HepG2 (cell line): ENCODE results near the gene NTS. TPM values are rescaled to one million over a fixed set of nuclear protein-coding genes. Genes with fewer than 3 reads are reported as not detected.
A peak's percentile ranks its signal among the peaks of the same experiment; 100 is the strongest.

Experiments used
- ATAC-seq: fragments of 200-7000 bp; cut with Tn5 transposase; 3 replicates; pipeline ENCODE4 v1.9.1; 2020; ENCODE audit warnings: mild to moderate bottlenecking, moderate library complexity
- BruUV-seq: library from RNA; stranded (reverse); fragments of 400-500 nt; replicated peaks from 2 replicates; lab custom pipeline; 2021; lab: Mats Ljungman, UMichigan
- CTCF ChIA-PET: fragments of 300-600 bp; formaldehyde crosslinking; extraction: SDS; loops from one replicate; lab custom pipeline; 2021; ENCODE audit warnings: low total read pairs, inconsistent platforms, low intra/inter-chr PET ratio; lab: Yijun Ruan, JAX
- POLR2A ChIA-PET: fragments of 350-600 bp; sonication (Branson Sonifier 250); formaldehyde crosslinking; loops from one replicate; lab custom pipeline; 2020; ENCODE audit warnings: antibody characterized with exemption, inconsistent platforms; lab: Yijun Ruan, JAX
- DNase-seq: peaks from one replicate; pipeline ENCODE4 v3.0.0-alpha.2; 2015; ENCODE audit warnings: low spot score
- FAIRE-seq: peaks from 3 replicates; lab custom pipeline; 2011; peaks lifted over from hg19 to GRCh38; lab: Jason Lieb, UNC
- H2AFZ ChIP-seq: one replicate; pipeline ENCODE4 v1.6.1; 2011; ENCODE audit warnings: low read length, inconsistent platforms
- H3K27ac ChIP-seq: fragments of 300-600 bp; 3 replicates; pipeline ENCODE4 v1.8.0; 2011; ENCODE audit warnings: mixed run types, mild to moderate bottlenecking, mixed read lengths, low read length, inconsistent platforms; ENCODE audit not compliant: insufficient read depth; ENCODE audit errors: extremely low read length
- H3K27me3 ChIP-seq, 2 experiments: fragments of 200-600 bp in 1 of 2; 2 replicates in 1 of 2; 3 replicates in 1 of 2; pipeline versions ENCODE4 v1.6.0 to v1.8.0; 2011; ENCODE audit warnings: low read length in 2 of 2, mild to moderate bottlenecking in 2 of 2, moderate library complexity in 2 of 2, inconsistent platforms in 1 of 2; ENCODE audit not compliant: insufficient read depth in 2 of 2, control insufficient read depth in 1 of 2
- H3K36me3 ChIP-seq, 2 experiments: fragments of 200-600 bp in 1 of 2; replicated peaks in 1 of 2; 2 replicates in 1 of 2; 3 replicates in 1 of 2; pipeline versions ENCODE4 v1.5.1 to v1.8.0; 2011; ENCODE audit warnings: low read length in 2 of 2, inconsistent platforms in 1 of 2; ENCODE audit not compliant: insufficient read depth in 2 of 2, control insufficient read depth in 1 of 2
- H3K4me1 ChIP-seq: 2 replicates; pipeline ENCODE4 v1.5.1; 2012; ENCODE audit warnings: low read length, inconsistent platforms; ENCODE audit not compliant: insufficient read depth
- H3K4me2 ChIP-seq: 2 replicates; pipeline ENCODE4 v1.6.0; 2011; ENCODE audit warnings: low read depth, low read length, inconsistent platforms
- H3K4me3 ChIP-seq, 3 experiments: fragments of 200-600 bp in 1 of 3; sonication (generic), shearing (Covaris generic) in 1 of 3; replicated peaks in 1 of 3; 2 replicates each; pipeline ENCODE4 v1.5.1; 2011 to 2016; ENCODE audit warnings: low read length in 3 of 3, inconsistent platforms in 2 of 3, low read depth in 2 of 3, mild to moderate bottlenecking in 2 of 3, control low read depth in 1 of 3, mixed read lengths in 1 of 3; ENCODE audit not compliant: insufficient read depth in 1 of 3
- H3K79me2 ChIP-seq: one replicate; pipeline ENCODE4 v1.6.1; 2011; ENCODE audit warnings: low read length, inconsistent platforms; ENCODE audit not compliant: insufficient read depth
- H3K9ac ChIP-seq: 2 replicates; pipeline ENCODE4 v1.6.0; 2011; ENCODE audit warnings: mild to moderate bottlenecking, low read depth, low read length, inconsistent platforms; ENCODE audit not compliant: insufficient read depth
- H3K9me3 ChIP-seq: 2 replicates; pipeline ENCODE4 v1.5.1; 2012; ENCODE audit warnings: mild to moderate bottlenecking, low read length
- H4K20me1 ChIP-seq: 2 replicates; pipeline ENCODE4 v1.6.0; 2011; ENCODE audit warnings: inconsistent platforms, mild to moderate bottlenecking, low read length, moderate library complexity; ENCODE audit not compliant: insufficient read depth
- CTCF ChIP-seq: sonication (generic); formaldehyde crosslinking; IDR thresholded peaks from 2 replicates; pipeline ENCODE4 v1.5.0; 2020; ENCODE audit warnings: mild to moderate bottlenecking, missing genetic modification reagents, moderate library complexity
- RAD21 ChIP-seq: fragments of 450-650 bp; formaldehyde crosslinking; IDR thresholded peaks from 2 replicates; pipeline ENCODE4 v1.5.0; 2020; ENCODE audit warnings: mild to moderate bottlenecking
- SATB2 ChIP-seq: sonication (generic); formaldehyde crosslinking; IDR thresholded peaks from 2 replicates; pipeline ENCODE4 v1.5.0; 2020; ENCODE audit warnings: missing genetic modification reagents
- SMC3 ChIP-seq: IDR thresholded peaks from 2 replicates; pipeline ENCODE4 v1.6.1; 2011; ENCODE audit warnings: low read length, improper control_type of control experiment
- STAG1 ChIP-seq: sonication (generic); formaldehyde crosslinking; IDR thresholded peaks from 2 replicates; pipeline ENCODE4 v1.4.0; 2020; ENCODE audit warnings: missing genetic modification reagents
- TEAD2 ChIP-seq: sonication (generic); formaldehyde crosslinking; IDR thresholded peaks from 2 replicates; pipeline ENCODE4 v1.9.0; 2021; ENCODE audit warnings: missing genetic modification reagents
- WGBS: methylation state at CpG from one replicate; pipeline ENCODE4 v1.1.6; 2017; ENCODE audit warnings: low lambda C conversion rate; 5-methylcytosine and 5-hydroxymethylcytosine counted together
- in situ Hi-C: cut with HindIII; loops from 2 replicates; pipeline ENCODE4 v1.10.0; 2017; ENCODE audit warnings: low pct_unique_long_range_greater_than_20kb; ENCODE audit not compliant: extremely low pct_ligation_motif_present
- intact Hi-C: fragments of 100-400 bp; cut with micrococcal nuclease; formaldehyde crosslinking; loops from one replicate; pipeline ENCODE4 v1.10.0; 2022; ENCODE audit not compliant: unreplicated experiment
- polyA plus RNA-seq, 8 experiments: library from polyadenylated mRNA; depleted of rRNA in 3 of 8; stranded (reverse) in 7 of 8; unstranded in 1 of 8; fragments of >200 nt; fragmentation: Illumina TruSeq in 4 of 8; extraction: Trizol in 4 of 8; gene quantifications; 2 replicates each; pipeline versions ENCODE4 v1.2.1 to v1.2.3, GENCODE V29; 2011 to 2016; ENCODE audit warnings: low read depth in 4 of 8, missing spikeins in 1 of 8, mixed read lengths in 1 of 8; ENCODE audit not compliant: insufficient read depth in 1 of 8
- total RNA-seq, 5 experiments: library from RNA; depleted of rRNA; stranded (reverse); fragments of >200 nt; fragmentation: Illumina TruSeq; extraction: Trizol; gene quantifications; 2 replicates each; pipeline ENCODE4 v1.2.3, GENCODE V29; 2016; ENCODE audit warnings: low read depth in 1 of 5

The NTS gene
- total and polyA plus RNA-seq, 2 of the 13 experiments (the other 11 are each of a cell fraction or from before 2014, with no cell fraction given), result 0.05 to 0.13 TPM

GRCh38 chr12:85866986-85867776 lies 6.9 kb upstream of the NTS start:
- no peak overlapping the region for H3K9ac ChIP-seq
- no peaks in the 10 kb centered on the region for H4K20me1 ChIP-seq
- ChIA-PET CTCF (interaction anchor here (1.3 to 2.2 kb wide), 3 partner anchors 292 to 399 kb away, joined by 7 to 11 read pairs (median 8); no protein-coding TSS in a partner anchor), POLR2A (interaction anchor here (0.6 kb wide), 1 partner anchor 9 kb away, joined by 4 read pairs; no protein-coding TSS in a partner anchor)
- peak; percentile 48 for DNase-seq
- WGBS, result 18% methylated on average over 5 of the region's 5 CpGs
- no peaks in the 10 kb centered on the region for H3K27me3 ChIP-seq
- TF ChIP-seq SATB2 (CRISPR knock-in tag), result no peak
- TF ChIP-seq RAD21 (CRISPR knock-in tag), result 0 out of 2 replicates have a peak, but pooled peaks have one; percentile 34
- peak; percentile 74 for TF ChIP-seq CTCF
- peak; percentile 65 for TF ChIP-seq SMC3
- TF ChIP-seq TEAD2 (CRISPR knock-in tag), result no peak
- peak; percentile 78 for TF ChIP-seq STAG1 (CRISPR knock-in tag)
- H3K36me3 ChIP-seq, result no peaks in the 10 kb centered on the region
- intact Hi-C loops, result loop anchor here (1.0 to 2.0 kb wide), 3 partner anchors 292 to 442 kb away; no protein-coding TSS in a partner anchor
- in situ Hi-C loops, result loop anchor here (5.0 kb wide), 1 partner anchor 290 kb away; no protein-coding TSS in a partner anchor
- no peaks in the 10 kb centered on the region for H3K4me1 ChIP-seq
- H3K4me3 ChIP-seq, result no peak overlapping the region
- no peak overlapping the region for H3K4me2 ChIP-seq
- H3K79me2 ChIP-seq, result no peaks in the 10 kb centered on the region
- peak; percentile 84 for ATAC-seq
- no peaks in the 10 kb centered on the region for H3K9me3 ChIP-seq
- FAIRE-seq, result peak; percentile 60
- no TSS peak for BruUV-seq
- H2AFZ ChIP-seq, result no peak overlapping the region
- H3K27ac ChIP-seq, result no peak overlapping the region
